Trophoblast cell (in vitro differentiated cells and primary cell): ENCODE results near the gene DENND5A.

ENCODE experiments used
- DNase-seq, 2 donors: peaks; one replicate each; pipeline ENCODE4 v3.0.0-alpha.2; 2016
- H2AFZ ChIP-seq: 2 replicates; pipeline ENCODE4 v1.6.1; 2013; ENCODE audit warnings: low read length, moderate library complexity, mild to moderate bottlenecking; ENCODE audit not compliant: insufficient read depth, poor library complexity
- H2AK5ac ChIP-seq: 2 replicates; pipeline ENCODE4 v1.6.1; 2013; ENCODE audit warnings: mild to moderate bottlenecking, low read length
- H2BK120ac ChIP-seq: 2 replicates; pipeline ENCODE4 v1.6.1; 2013; ENCODE audit warnings: low read length, mild to moderate bottlenecking, moderate library complexity; ENCODE audit not compliant: insufficient read depth, poor library complexity
- H2BK12ac ChIP-seq: 2 replicates; pipeline ENCODE4 v1.6.1; 2013; ENCODE audit warnings: mild to moderate bottlenecking, low read length, moderate library complexity
- H2BK5ac ChIP-seq: 2 replicates; pipeline ENCODE4 v1.6.1; 2013; ENCODE audit warnings: low read length, low read depth, moderate library complexity, mild to moderate bottlenecking; ENCODE audit not compliant: poor library complexity
- H3K14ac ChIP-seq: 2 replicates; pipeline ENCODE4 v1.6.1; 2013; ENCODE audit warnings: mild to moderate bottlenecking, low read length
- H3K18ac ChIP-seq: 2 replicates; pipeline ENCODE4 v1.6.1; 2013; ENCODE audit warnings: mild to moderate bottlenecking, low read length
- H3K23ac ChIP-seq: 2 replicates; pipeline ENCODE4 v1.6.1; 2013; ENCODE audit warnings: low read length
- H3K27ac ChIP-seq: 2 replicates; pipeline ENCODE4 v1.5.1; 2013; ENCODE audit warnings: low read depth, mild to moderate bottlenecking, inconsistent platforms, low read length, moderate library complexity
- H3K27me3 ChIP-seq: 2 replicates; pipeline ENCODE4 v1.6.1; 2013; ENCODE audit warnings: inconsistent platforms, mild to moderate bottlenecking, low read length, moderate library complexity; ENCODE audit not compliant: insufficient read depth
- H3K36me3 ChIP-seq, 2 experiments: 1 replicate in 1 of 2; 2 replicates in 1 of 2; pipeline ENCODE4 v1.6.1; 2013; ENCODE audit warnings: low read length in 2 of 2, mild to moderate bottlenecking in 2 of 2, moderate library complexity in 1 of 2; ENCODE audit not compliant: insufficient read depth in 2 of 2, control insufficient read depth in 1 of 2
- H3K4ac ChIP-seq: 2 replicates; pipeline ENCODE4 v1.6.1; 2013; ENCODE audit warnings: low read depth, mild to moderate bottlenecking, low read length, moderate library complexity
- H3K4me1 ChIP-seq, 2 experiments: 1 replicate in 1 of 2; 2 replicates in 1 of 2; pipeline ENCODE4 v1.6.1; 2013; ENCODE audit warnings: low read length in 2 of 2, mild to moderate bottlenecking in 2 of 2, moderate library complexity in 1 of 2; ENCODE audit not compliant: insufficient read depth in 2 of 2, control insufficient read depth in 1 of 2
- H3K4me2 ChIP-seq: 2 replicates; pipeline ENCODE4 v1.6.1; 2013; ENCODE audit warnings: inconsistent platforms, mild to moderate bottlenecking, low read length, moderate library complexity
- H3K4me3 ChIP-seq: 2 replicates; pipeline ENCODE4 v1.5.1; 2013; ENCODE audit warnings: mild to moderate bottlenecking, low read depth, low read length, inconsistent platforms
- H3K79me1 ChIP-seq: one replicate; pipeline ENCODE4 v1.6.1; 2013; ENCODE audit warnings: low read length
- H3K79me2 ChIP-seq: 2 replicates; pipeline ENCODE4 v1.6.1; 2013; ENCODE audit warnings: low read length, mild to moderate bottlenecking; ENCODE audit not compliant: control insufficient read depth, insufficient read depth, poor library complexity
- H3K9ac ChIP-seq: 2 replicates; pipeline ENCODE4 v1.6.1; 2013; ENCODE audit warnings: mild to moderate bottlenecking, low read length
- H3K9me3 ChIP-seq: 2 replicates; pipeline ENCODE4 v1.6.1; 2013; ENCODE audit warnings: low read depth, mild to moderate bottlenecking, control low read depth, inconsistent platforms, low read length; ENCODE audit not compliant: insufficient read depth
- H4K12ac ChIP-seq: 2 replicates; pipeline ENCODE4 v1.6.1; 2013; ENCODE audit warnings: low read depth, mild to moderate bottlenecking, low read length, moderate library complexity
- H4K8ac ChIP-seq: 2 replicates; pipeline ENCODE4 v1.6.1; 2013; ENCODE audit warnings: low read depth, mild to moderate bottlenecking, low read length, moderate library complexity
- H4K91ac ChIP-seq: one replicate; pipeline ENCODE4 v1.6.1; 2013; ENCODE audit warnings: low read depth, mild to moderate bottlenecking, low read length, moderate library complexity
- WGBS: extraction: QIAGEN DNeasy Blood & Tissue Kit; methylation state at CpG from one replicate; pipeline ENCODE4 v1.1.7; 2013; ENCODE audit warnings: missing lambda C conversion rate; ENCODE audit not compliant: insufficient read length, insufficient coverage; ENCODE audit errors: extremely low coverage; 5-methylcytosine and 5-hydroxymethylcytosine counted together

The DENND5A gene

GRCh38 chr11:9276571-9276970 lies 11.4 kb upstream of the DENND5A start:
- Histone ChIP-seq H3K4me2 (no peak overlapping the region), H4K91ac (no peak overlapping the region), H4K12ac (peak overlapping the region; percentile 18), H3K27me3 (no peaks in the 10 kb centered on the region), H3K4me1 (no peaks in the 10 kb centered on the region), H3K27ac (no peak overlapping the region), H3K9ac (no peak overlapping the region), H2AFZ (no peak overlapping the region), H3K79me2 (no peaks in the 10 kb centered on the region), H3K23ac (no peak overlapping the region), H2BK120ac (no peak overlapping the region), H3K4ac (no peak overlapping the region), H3K36me3 (peaks cover 8 to 9% of the 10 kb centered on the region in 2 experiments), H3K79me1 (no peaks in the 10 kb centered on the region), H2BK5ac (no peak overlapping the region), H3K14ac (no peak overlapping the region), H3K9me3 (no peaks in the 10 kb centered on the region), H2AK5ac (no peak overlapping the region), H3K18ac (no peak overlapping the region), H3K4me3 (no peak overlapping the region), H4K8ac (no peak overlapping the region), H2BK12ac (no peak overlapping the region)
- DNase-seq = peak; percentile 66 to 72
- WGBS = no CpG with 5 or more reads among the region's 3 CpGs

GRCh38 chr11:9274499-9275258 lies 9.5 kb upstream of the DENND5A start:
- H3K27ac ChIP-seq = no peak overlapping the region
- H3K23ac ChIP-seq = no peak overlapping the region
- H2AFZ ChIP-seq = no peak overlapping the region
- WGBS = no CpG with 5 or more reads among the region's 8 CpGs
- no peaks in the 10 kb centered on the region for H3K79me1 ChIP-seq
- no peak overlapping the region for H4K8ac ChIP-seq
- H3K18ac ChIP-seq = peak overlapping the region; percentile 63
- peak overlapping the region; percentile 62 for H2BK12ac ChIP-seq
- H3K79me2 ChIP-seq = no peaks in the 10 kb centered on the region
- H3K4me2 ChIP-seq = no peak overlapping the region
- H2BK5ac ChIP-seq = no peak overlapping the region
- no peak overlapping the region for H3K9ac ChIP-seq
- H2BK120ac ChIP-seq = no peak overlapping the region
- H2AK5ac ChIP-seq = no peak overlapping the region
- H3K36me3 ChIP-seq = peaks cover 0 to under 1% of the 10 kb centered on the region in 2 experiments
- H3K4me1 ChIP-seq = no peaks in the 10 kb centered on the region
- no peaks in the 10 kb centered on the region for H3K9me3 ChIP-seq
- no peak overlapping the region for H3K4me3 ChIP-seq
- H3K27me3 ChIP-seq = no peaks in the 10 kb centered on the region
- no peak overlapping the region for H4K12ac ChIP-seq
- no peak for DNase-seq
- no peak overlapping the region for H3K14ac ChIP-seq
- no peak overlapping the region for H4K91ac ChIP-seq
- no peak overlapping the region for H3K4ac ChIP-seq

DNA sequence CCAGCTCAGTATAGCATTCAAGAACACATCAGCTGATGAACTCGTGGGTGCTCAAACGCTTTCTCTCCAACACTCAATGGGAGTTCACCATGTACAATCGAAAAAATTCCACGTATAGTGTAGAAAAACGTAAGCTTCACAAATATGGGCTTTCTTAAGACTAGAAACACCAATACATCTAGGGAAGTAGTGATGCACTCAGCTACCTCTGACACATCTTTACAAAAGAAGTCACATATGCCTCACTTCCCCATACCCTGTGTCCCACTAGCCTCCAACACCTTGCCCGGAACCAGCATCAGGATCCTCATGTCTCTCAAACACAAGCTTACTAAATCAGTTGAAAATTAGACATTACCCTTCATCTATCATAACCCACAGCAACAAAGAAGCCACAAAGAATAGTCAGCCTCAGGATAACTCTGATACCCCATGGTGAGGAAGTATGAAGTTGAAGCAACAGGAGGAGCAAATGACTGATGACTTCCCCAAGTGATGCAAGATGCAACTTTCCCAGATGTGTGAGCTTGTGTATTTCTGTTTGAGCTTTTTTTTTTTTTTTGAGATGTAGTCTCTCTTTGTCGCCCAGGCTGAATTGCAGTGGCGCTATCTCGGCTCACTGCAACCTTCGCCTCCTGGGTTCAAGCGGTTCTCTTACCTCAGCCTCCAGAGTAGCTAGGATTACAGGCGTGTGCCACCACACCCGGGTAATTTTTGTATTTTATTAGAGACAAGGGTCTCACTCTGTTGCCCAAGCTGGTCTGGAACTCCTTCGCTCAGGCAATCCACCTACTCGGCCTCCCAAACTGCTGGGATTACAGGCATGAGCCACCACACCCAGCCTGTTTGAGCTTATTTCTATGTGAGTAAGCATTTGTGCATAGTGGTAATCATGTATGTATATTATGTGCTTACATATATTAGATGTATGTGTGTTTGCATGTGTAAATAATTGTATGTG lies 8.5 kb upstream of the DENND5A start:
- Histone ChIP-seq H3K14ac (no peak overlapping the region), H3K27me3 (no peaks in the 10 kb centered on the region), H3K9me3 (no peaks in the 10 kb centered on the region), H2BK120ac (no peak overlapping the region), H2BK5ac (no peak overlapping the region), H4K8ac (no peak overlapping the region), H3K36me3 (no peaks in the 10 kb centered on the region), H3K79me2 (no peaks in the 10 kb centered on the region), H3K79me1 (no peaks in the 10 kb centered on the region), H4K12ac (no peak overlapping the region), H2BK12ac (no peak overlapping the region), H3K27ac (no peak overlapping the region), H2AK5ac (no peak overlapping the region), H2AFZ (no peak overlapping the region), H3K4ac (no peak overlapping the region), H4K91ac (no peak overlapping the region), H3K18ac (no peak overlapping the region), H3K4me3 (no peak overlapping the region), H3K4me2 (no peak overlapping the region), H3K4me1 (no peaks in the 10 kb centered on the region), H3K23ac (no peak overlapping the region), H3K9ac (no peak overlapping the region)
- WGBS = no CpG with 5 or more reads among the region's 15 CpGs
- DNase-seq = peak; percentile 57 to 63

DNA sequence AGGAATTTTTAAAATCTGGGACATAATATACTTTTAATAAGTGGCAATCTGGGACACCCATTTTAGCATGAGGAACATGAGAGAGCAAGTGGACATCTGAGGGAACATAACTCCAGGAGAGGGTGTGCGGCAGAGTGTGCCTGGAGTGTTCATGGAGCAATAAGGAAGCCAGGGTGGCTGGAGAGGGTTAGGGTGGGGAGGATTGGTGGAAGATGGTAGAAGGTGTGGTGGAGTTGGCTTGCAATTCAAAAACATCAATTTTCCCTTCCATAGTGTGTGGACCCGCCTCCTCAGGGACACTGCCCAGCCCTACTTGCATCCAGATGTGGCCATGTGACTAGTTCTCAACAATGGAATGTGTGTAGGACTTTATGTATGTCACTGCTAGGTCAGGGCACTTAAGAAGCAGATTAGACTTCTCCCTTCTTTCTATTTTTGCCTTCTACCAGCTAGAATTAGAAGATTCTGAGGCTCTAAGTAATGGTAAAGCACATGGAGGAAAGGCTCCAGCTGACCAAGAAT lies 4.4 kb upstream of the DENND5A start:
- H3K9me3 ChIP-seq = no peaks in the 10 kb centered on the region
- no peak overlapping the region for H4K91ac ChIP-seq
- H3K4ac ChIP-seq = no peak overlapping the region
- no peak overlapping the region for H2BK5ac ChIP-seq
- H2BK12ac ChIP-seq = no peak overlapping the region
- no peaks in the 10 kb centered on the region for H3K4me1 ChIP-seq
- no peaks in the 10 kb centered on the region for H3K36me3 ChIP-seq
- H3K27me3 ChIP-seq = no peaks in the 10 kb centered on the region
- no peak overlapping the region for H4K8ac ChIP-seq
- H3K18ac ChIP-seq = no peak overlapping the region
- H3K79me2 ChIP-seq = peaks cover 6% of the 10 kb centered on the region
- H2AK5ac ChIP-seq = no peak overlapping the region
- DNase-seq = no peak
- no peak overlapping the region for H3K9ac ChIP-seq
- no peak overlapping the region for H2BK120ac ChIP-seq
- H3K4me3 ChIP-seq = no peak overlapping the region
- no peak overlapping the region for H3K23ac ChIP-seq
- H4K12ac ChIP-seq = no peak overlapping the region
- peaks cover 7% of the 10 kb centered on the region for H3K79me1 ChIP-seq
- no peak overlapping the region for H3K14ac ChIP-seq
- H2AFZ ChIP-seq = no peak overlapping the region
- no peak overlapping the region for H3K27ac ChIP-seq
- H3K4me2 ChIP-seq = no peak overlapping the region
- no CpG with 5 or more reads among the region's 2 CpGs for WGBS
